NCI-H82 treated with DMSO at 0.1 percent for 48 hours (cell line): ENCODE results near the gene PRKCD.

ENCODE experiments used
- DNase-seq: peaks from one replicate; lab custom pipeline; 2025; ENCODE audit not compliant: unreplicated experiment; lab: John Stamatoyannopoulos, UW

Gene PRKCD

GRCh38 chr3:53188720-53189119 is 27.7 kb downstream of the PRKCD start:
- DNase-seq, result no peak

- DNase-seq, result no peak
These were observed 28.3 kb downstream of the PRKCD start for GRCh38 chr3:53189276-53189675.

GRCh38 chr3:53190659-53191058 is 29.6 kb downstream of the PRKCD start:
- DNase-seq, result no peak

DNA sequence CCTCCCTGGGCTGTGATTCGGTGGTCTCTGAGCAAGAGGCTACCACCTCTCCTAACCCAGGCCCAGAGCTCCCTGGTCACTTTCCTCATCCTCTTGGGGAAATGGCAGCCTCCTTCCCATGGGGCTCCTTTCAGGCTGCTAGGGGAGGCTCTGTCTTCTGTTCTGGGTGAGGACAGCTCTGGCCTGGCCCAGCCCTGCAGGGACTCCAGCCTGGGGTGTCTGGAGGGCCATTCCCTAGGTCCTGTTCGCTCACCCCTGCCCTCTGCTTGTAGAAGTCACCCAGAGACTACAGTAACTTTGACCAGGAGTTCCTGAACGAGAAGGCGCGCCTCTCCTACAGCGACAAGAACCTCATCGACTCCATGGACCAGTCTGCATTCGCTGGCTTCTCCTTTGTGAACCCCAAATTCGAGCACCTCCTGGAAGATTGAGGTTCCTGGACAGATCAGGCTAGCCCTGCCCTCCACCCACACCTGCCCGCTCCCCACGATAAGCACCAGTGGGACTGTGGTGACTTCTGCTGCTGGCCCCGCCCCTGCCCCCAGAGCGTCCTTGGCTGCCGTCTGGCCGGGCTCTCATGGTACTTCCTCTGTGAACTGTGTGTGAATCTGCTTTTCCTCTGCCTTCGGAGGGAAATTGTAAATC is 30.9 kb downstream of the PRKCD start:
- no peak for DNase-seq

DNA sequence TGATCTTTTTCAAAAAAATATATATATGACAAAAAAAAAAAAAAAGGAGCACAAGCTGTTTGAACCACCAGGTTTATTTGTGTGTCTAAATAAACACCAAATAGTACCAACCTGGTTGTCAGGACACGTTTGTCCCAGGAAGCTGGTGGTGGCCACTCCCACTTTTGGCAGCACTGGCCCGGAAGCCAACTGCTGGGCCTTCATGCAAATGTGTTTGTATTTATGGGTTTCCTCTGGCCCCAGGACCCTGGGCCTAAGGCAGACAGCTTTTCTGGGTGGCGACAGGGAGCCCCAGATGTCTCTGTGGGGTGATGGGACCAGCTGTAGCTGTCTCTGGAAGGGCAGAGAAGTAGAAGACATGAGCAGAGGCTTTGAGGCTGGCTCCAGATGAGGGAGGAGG is 31.6 kb downstream of the PRKCD start:
- no peak for DNase-seq

GRCh38 chr3:53193466-53194209 is 32.6 kb downstream of the PRKCD start:
- DNase-seq, result no peak

GRCh38 chr3:53194210-53195065 is 33.4 kb downstream of the PRKCD start:
- no peak for DNase-seq

- DNase-seq, result no peak
These were observed 34.0 kb downstream of the PRKCD start for GRCh38 chr3:53195066-53195450.

GRCh38 chr3:53195602-53196574 is 34.9 kb downstream of the PRKCD start:
- no peak for DNase-seq

DNA sequence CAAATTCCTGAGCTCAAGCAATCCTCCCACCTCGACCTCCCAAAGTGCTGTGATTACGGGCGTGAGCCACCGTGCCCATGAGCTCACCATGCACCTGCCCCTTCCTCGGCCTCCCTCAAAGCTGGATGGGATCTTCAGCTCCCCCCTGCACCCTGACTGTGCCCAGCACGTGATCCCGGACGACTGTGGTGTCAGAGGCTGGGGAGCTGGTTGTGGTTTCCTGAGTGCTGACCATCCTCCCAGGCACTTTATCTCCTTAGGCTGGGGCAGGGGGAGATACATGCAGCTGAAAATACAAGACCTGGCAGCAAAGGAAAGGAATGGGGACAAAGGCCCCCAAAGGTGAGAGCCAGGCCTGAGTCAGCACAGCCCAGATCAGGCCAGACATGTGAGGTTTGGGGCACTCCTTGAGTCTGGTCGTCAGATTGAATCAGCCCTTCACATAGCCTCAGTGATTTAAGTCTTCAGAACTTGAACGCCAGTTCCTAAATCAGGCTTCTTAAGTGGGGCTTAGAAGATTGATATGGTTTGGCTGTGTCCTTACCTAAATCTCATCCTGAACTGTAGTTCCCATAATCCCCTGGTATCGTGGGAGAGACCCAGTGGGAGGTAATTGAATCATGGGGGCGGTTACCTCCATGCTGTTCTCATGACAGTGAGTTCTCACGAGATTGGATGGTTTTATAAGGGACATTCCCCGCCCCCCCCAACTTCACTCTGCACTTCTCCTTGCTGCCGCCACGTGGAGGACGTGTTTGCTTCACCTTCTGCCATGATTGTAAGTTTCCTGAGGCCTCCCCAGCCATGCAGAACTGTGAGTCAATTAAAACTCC is 35.8 kb downstream of the PRKCD start:
- peak; percentile 77 for DNase-seq

- no peak for DNase-seq
These were observed 37.4 kb downstream of the PRKCD start for GRCh38 chr3:53198256-53198977.

DNA sequence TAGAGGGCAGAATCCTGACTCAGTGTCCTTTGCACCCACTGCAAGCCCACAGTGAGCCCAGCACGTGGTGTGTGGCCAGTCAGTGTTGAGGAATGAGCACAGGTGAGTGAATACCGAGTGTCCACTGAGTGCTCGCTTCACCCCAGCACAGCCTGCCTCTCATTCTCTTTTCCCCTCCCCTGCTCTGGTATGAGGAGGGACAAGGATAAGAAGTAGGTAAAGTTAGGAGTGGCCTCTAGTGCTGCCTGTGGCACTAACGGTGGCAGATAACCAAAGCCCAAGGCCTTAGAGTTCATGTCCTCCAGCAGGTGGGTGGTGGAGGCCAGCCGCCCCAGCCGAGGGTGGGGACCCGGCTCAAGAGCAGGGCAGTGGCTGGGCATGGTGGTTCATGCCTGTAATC is 38.0 kb downstream of the PRKCD start:
- no peak for DNase-seq

DNA sequence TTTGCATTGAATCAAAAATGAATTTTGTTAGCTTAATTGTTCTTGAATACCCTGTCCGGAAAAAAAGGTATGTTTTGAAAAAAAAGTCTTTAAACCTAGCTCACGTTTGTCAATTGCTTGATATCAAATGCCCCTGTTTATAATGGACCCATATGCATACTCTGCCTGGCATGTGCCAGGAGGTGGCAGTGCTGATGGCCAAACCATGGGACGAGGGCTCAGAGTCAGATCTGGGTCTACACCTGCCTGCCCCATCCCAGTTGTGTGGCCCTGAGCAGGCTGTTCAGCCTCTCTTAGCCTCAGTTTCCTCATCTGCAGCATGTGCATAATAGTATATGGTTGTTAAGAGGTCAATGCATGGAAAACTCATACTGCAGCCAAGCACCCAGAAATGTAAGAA is 38.8 kb downstream of the PRKCD start:
- DNase-seq, result no peak

- DNase-seq, result no peak
These were observed 39.8 kb downstream of the PRKCD start for GRCh38 chr3:53200501-53201498.

DNA sequence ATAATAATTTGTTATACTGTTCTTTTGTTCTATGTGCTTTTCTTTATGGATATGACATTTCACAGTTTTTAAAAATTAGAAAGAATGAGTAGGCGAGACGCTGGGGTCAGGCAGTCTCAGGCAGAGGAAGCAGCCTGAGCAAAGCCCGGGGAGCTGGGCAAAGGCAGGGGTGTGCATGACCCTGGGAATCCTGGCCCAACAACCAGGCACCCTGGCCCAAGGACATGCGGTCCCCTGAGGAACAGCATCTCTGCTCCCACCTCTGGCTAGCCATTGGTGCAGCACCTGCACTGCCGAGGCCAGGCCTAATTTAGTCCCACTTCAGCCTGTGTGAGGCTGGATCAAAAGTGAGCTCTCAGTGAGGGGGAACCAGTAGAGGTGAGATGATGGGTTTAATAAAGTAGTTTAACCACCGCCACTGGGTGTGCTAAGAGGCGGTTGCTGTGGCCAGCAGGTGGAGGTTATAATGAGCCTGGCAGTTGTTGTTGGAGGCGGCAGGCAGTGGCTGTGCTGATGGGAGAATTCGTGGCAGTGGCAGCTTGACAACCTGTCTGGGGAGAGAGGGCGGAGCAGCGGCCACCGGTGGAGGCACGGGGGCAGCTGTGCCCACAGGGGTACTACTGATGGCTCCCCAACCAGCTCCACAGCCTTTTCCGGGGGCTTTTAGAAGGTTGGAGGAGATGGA is 41.5 kb downstream of the PRKCD start:
- DNase-seq, result no peak

- no peak for DNase-seq
These were observed 51.0 kb downstream of the PRKCD start for GRCh38 chr3:53211706-53212702.
